ENCODE data around the gene TCHP.

DNA sequence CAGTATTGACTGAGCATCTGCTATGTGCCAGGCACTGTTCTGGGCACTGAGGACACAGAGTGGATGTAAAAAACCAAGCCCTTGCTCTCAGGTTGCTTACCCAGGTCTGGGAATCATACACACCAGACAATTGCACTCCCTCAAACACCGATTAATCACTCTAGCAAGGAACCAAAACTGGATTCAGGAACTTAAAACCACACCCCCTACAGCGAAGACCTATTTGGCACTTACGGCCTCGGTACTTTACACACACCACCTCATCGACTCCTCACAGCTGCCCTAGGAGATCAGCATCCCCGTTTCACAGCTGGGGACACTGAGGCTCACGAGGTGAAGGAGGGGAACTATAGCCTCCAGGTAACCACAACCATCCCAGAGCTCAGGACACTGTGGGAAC, 21.3 kb upstream of the TCHP start:
- TF ChIP-seq, protein P1, sequence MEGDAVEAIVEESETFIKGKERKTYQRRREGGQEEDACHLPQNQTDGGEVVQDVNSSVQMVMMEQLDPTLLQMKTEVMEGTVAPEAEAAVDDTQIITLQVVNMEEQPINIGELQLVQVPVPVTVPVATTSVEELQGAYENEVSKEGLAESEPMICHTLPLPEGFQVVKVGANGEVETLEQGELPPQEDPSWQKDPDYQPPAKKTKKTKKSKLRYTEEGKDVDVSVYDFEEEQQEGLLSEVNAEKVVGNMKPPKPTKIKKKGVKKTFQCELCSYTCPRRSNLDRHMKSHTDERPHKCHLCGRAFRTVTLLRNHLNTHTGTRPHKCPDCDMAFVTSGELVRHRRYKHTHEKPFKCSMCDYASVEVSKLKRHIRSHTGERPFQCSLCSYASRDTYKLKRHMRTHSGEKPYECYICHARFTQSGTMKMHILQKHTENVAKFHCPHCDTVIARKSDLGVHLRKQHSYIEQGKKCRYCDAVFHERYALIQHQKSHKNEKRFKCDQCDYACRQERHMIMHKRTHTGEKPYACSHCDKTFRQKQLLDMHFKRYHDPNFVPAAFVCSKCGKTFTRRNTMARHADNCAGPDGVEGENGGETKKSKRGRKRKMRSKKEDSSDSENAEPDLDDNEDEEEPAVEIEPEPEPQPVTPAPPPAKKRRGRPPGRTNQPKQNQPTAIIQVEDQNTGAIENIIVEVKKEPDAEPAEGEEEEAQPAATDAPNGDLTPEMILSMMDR (IDR thresholded peaks at IDR 0.05), result no peak
- TF ChIP-seq POLR2A (IDR thresholded peaks at IDR 0.05), result peak in 2 of 4 donors; percentile 52
